Ishikawa (cell line): Measurements from ENCODE around the gene SF3B1.

Experiments
- CEBPB ChIP-seq: IDR thresholded peaks from 2 replicates; pipeline ENCODE4 v1.6.1; 2012
- CREB1 ChIP-seq: IDR thresholded peaks from 2 replicates; pipeline ENCODE4 v1.6.1; 2012; ENCODE audit warnings: low read depth
- EGR1 ChIP-seq: IDR thresholded peaks from 2 replicates; pipeline ENCODE4 v1.6.1; 2012
- FOXM1 ChIP-seq: IDR thresholded peaks from 2 replicates; pipeline ENCODE4 v1.6.1; 2012; ENCODE audit warnings: low read depth, borderline replicate concordance
- NFIC ChIP-seq: IDR thresholded peaks from 2 replicates; pipeline ENCODE4 v1.6.1; 2012
- RAD21 ChIP-seq: IDR thresholded peaks from 2 replicates; pipeline ENCODE4 v1.6.1; 2012; ENCODE audit warnings: low read depth
- TAF1 ChIP-seq: IDR thresholded peaks from 2 replicates; pipeline ENCODE4 v1.6.1; 2012; ENCODE audit warnings: low read depth, mild to moderate bottlenecking
- TCF12 ChIP-seq: IDR thresholded peaks from 2 replicates; pipeline ENCODE4 v1.6.1; 2012; ENCODE audit warnings: low read depth
- TF ChIP-seq, protein P1 (sequence below): IDR thresholded peaks from 2 replicates; pipeline ENCODE4 v1.6.1; 2012
- TF ChIP-seq, protein P2 (sequence below): IDR thresholded peaks from 2 replicates; pipeline ENCODE4 v1.6.1; 2012

DNA sequence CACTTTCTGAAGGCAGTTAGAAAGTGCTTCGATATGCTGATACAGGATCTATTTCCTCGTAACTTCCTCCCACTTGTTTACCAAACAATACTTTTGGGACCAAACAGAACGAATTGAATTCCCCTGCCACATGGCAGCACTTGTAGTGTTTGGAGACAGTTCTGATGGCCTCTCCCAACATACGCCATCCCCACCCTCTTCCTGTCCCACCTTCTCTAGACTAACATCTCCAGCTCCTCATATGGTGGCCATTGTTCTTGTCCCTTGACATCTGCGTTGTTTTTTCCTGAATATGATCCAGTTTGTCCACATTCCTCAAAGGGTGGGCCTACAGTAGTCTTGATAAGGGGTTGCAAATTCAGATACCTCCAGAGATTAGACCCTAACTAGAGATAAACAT, 70.8 kb downstream of the SF3B1 start:
- TF ChIP-seq CEBPB (no peak), NFIC (no peak), TAF1 (no peak), TCF12 (no peak), EGR1 (no peak), FOXM1 (no peak), CREB1 (no peak), RAD21 (no peak)
- TF ChIP-seq, protein P1, sequence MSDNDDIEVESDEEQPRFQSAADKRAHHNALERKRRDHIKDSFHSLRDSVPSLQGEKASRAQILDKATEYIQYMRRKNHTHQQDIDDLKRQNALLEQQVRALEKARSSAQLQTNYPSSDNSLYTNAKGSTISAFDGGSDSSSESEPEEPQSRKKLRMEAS = no peak
- TF ChIP-seq, protein P2, sequence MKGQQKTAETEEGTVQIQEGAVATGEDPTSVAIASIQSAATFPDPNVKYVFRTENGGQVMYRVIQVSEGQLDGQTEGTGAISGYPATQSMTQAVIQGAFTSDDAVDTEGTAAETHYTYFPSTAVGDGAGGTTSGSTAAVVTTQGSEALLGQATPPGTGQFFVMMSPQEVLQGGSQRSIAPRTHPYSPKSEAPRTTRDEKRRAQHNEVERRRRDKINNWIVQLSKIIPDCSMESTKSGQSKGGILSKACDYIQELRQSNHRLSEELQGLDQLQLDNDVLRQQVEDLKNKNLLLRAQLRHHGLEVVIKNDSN = no peak
